Epithelial cell of prostate (primary cell): ENCODE results near the gene TDRD7.

ENCODE experiments used
- DNase-seq: peaks from one replicate; pipeline ENCODE4 v3.0.0-alpha.2; 2011; ENCODE audit warnings: low read depth, low spot score
- H3K27ac ChIP-seq: fragments of 450-650 bp; 2 replicates; pipeline ENCODE4 v1.5.1; 2017; ENCODE audit warnings: mild to moderate bottlenecking

The TDRD7 gene

DNA sequence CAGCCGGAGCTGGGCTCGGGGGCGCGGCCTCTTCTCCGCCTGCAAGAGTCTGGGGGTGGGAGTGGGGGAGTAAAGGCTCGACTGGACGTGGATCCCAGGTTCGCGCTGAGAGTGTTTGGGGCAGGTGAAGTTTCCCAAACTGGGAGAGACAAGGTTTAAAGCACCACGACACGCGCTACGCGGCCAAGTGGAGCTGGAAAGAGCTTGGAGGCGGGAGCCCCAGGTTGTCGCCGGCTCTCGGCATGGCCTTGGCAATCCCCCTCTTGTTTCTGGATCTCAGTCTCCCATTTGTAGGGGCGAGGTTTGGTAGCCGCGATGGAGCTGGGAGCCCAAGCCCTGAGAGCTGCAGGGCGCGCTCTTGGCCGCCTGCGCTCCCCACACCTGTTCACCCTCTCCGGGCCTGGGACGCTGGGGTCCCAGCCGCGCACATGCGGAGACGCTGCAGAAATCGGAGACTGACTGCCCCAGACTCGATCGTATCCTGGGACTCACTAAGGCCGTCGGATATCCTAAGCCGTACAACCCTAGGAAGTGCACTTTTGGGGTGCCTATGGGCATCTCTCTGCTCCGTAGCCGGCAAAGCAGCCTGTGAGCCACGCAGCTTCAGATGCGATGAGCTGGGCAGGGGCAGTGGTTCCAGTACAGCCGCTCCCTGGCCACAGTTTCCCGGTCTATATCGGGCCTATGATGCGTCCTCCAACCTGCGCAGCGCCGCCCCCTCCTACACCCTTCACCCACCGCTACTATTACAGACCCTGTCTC, 90.5 kb downstream of the TDRD7 start:
- no peak overlapping the region for H3K27ac ChIP-seq
- DNase-seq = no peak

DNA sequence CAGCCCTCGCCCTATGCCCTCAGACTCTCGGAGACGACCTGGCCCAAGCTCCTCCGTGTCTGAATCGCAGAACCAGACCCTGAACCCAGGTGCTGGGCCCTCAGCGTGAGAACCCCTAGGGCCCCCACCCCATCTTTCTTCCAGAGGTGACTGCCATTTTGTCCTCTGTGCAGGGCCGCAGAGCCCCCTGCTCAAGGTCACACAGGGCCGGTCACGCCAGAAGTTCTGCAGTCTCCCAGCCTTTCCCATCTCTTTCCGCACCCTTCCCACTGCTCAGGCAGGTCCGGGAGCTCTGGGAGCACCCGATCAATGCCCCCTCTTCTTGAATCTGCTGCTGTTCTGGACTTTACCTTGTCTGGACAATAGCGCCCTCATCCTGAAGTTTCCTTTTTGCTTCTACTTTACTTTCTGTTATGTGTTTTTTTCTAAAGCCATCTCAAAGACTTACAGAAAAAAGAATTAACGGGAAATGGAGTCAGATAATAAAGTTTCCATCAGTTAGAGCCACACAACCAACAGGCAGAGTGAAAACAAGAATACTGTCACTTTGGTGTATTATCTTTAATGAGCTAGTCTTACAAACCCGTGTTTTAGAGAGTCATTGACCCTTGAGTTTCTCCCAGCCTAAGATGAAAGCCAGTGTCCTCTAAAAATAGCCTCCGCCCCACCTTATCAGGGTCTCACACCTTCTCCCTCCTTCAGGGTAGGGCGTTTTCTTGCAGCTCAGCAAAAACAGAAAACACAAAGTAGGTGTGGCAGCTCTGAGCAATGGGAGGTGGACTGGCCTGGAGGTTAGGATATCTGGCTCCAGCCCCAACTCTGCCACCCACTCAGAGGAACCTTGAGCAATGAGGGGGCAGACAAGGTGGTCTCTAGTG, 91.3 kb downstream of the TDRD7 start:
- DNase-seq = no peak
- no peak overlapping the region for H3K27ac ChIP-seq

DNA sequence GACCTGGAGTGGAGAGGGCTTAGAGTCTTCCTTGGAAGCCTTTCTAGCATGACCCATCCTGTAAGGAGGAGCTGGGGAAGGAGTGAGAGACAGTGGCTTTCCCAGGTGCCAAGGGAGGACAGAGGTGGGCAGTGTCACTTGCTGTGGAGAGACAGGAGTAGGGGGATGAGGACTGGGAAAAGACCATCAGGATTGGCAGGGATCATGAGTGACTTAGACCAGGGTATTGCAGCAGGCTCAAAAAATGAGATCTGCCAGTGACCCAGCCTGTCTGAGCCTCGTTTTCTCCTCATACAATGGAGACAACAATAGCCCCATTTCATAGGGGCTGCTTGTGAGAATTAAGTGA, 91.9 kb downstream of the TDRD7 start:
- H3K27ac ChIP-seq = no peak overlapping the region
- no peak for DNase-seq

DNA sequence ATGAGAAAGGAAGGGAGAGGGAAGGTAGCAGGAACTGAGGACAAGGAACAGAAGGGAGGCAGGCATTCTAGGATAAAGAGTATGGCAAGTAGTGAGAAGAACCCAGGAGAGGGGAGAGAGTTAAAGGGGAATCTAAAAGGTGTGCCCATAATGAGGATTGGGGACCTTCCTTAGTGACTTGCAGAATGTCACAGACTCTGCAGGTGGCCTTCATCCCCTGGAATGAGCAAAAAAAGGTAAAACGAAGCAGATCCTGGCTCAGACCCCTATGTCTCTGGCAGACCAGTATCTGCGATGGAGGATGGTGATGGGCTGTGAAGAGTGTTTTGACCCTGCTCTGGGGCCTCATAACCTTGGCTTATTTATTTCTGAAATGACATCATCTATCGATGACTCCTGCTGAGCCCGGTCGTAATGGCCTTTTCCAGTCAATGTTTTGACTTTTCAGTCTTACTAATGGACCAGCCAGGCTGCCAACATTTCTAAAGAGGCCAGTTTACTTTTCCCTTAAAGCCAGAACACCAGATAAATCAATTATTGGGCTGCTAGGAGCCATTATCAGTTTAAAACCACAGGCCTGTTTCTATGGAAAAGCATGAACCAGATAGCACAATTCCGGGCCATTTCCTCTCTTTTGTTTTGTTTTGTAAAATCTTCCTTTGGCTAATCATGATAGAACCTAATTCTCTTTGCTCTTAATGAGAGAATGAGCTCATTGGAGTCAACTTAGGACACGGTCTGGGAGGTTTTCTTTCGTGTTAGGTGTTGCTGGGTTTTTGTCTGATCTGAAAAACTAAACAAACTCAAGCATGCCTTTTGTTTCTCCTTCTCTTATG, 92.7 kb downstream of the TDRD7 start:
- no peak for DNase-seq
- H3K27ac ChIP-seq = no peak overlapping the region

DNA sequence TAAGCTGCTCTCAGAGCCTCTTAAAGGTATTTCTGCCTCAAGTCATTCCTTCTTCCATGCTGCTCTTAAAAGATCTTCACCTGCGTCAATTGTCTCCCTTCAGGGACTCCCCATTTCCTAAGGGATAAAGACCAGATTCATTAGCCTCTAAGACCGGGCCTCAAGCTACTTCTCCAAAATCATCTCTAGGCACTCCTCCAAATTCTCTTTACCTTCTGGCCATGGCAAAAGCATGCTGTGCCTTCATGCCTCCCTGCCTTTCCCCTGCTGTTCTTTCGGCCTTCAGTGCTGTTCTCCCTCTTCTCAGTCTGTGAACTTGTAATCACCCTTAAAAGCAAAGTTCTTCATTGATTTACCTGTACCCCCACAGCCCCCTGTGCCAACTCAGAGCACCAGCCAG, 93.9 kb downstream of the TDRD7 start:
- no peak for DNase-seq
- H3K27ac ChIP-seq = no peak overlapping the region

DNA sequence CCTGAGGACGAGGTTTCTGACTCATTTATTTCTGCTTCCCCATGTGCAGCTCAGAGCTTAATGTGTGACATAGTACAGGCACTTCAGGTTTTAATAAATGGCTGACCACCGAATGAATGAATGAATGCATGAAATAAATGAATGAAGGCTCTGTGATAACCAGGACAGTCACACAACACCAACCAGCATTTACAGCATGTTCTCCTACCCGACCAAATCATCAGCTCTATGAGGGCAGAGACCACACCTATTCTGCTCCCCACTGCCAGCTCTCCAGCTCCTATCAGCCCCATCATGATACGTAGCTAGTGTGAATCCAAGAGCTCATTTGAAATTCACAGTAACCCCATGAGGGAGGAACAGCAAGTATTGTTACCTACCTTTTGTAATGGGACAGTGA, 94.4 kb downstream of the TDRD7 start:
- no peak overlapping the region for H3K27ac ChIP-seq
- DNase-seq = no peak

DNA sequence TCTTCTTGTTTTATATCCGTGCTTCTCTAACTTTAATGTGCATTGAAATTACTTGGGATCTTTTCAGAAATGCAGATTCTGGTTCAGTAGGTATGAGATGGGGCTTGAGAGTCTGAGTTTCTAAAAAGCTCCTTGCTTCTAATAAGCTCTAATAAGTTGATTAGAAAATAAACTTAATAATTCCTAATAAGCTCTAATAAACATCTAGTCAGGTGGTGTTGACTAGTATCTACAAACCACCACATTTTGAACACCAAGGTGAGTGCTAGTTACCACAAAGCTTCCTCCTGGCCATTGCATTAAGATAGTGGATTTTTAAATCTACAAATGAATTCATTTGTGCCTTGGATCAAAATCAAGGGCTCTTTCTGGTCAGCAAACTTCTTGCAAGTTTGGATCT, 94.9 kb downstream of the TDRD7 start:
- DNase-seq = no peak
- H3K27ac ChIP-seq = no peak overlapping the region

DNA sequence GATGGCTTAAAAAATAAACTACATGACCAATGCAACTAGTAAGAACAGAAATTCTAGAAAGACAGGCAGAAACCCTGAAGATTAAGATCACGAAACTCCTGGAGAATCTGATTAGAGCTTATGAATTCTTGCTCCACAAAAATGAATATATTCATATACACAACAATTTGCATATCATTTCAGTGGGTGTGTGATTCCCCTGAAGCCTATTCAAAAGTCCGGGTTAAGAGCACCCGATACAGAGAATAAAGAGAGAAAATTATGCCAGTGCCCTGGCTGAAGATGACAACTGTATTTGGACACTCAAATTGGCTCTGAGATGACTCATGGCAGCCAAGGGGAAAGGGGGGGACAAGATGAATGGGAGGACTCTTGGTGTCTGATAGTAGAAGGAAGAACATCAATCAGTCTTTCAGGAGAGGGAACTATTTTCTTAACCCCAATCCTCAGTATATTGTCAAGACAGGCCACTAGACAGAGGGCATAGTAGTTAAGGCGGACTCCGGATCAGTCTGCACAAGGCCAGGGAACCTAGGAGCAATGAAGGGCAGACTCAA, 95.6 kb downstream of the TDRD7 start:
- no peak for DNase-seq
- no peak overlapping the region for H3K27ac ChIP-seq

DNA sequence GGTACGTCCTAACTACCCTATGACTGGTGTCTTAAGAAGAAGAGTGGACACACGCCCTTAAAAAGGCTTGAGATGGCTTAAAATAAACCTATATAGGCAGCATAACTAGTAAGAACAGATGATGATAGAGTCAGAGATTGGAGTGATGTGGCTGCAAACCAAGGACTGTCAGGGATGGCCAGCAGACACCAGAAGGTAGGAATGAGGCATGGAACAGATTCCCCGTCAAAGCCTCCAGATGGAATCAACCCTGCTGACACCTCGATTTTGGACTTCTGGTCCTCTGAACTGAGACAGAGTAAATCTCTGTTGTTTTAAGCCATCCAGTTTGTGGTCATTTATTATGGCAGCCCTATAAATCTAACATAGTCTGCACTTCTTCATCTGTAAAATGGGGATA, 97.0 kb downstream of the TDRD7 start:
- DNase-seq = no peak
- H3K27ac ChIP-seq = no peak overlapping the region

DNA sequence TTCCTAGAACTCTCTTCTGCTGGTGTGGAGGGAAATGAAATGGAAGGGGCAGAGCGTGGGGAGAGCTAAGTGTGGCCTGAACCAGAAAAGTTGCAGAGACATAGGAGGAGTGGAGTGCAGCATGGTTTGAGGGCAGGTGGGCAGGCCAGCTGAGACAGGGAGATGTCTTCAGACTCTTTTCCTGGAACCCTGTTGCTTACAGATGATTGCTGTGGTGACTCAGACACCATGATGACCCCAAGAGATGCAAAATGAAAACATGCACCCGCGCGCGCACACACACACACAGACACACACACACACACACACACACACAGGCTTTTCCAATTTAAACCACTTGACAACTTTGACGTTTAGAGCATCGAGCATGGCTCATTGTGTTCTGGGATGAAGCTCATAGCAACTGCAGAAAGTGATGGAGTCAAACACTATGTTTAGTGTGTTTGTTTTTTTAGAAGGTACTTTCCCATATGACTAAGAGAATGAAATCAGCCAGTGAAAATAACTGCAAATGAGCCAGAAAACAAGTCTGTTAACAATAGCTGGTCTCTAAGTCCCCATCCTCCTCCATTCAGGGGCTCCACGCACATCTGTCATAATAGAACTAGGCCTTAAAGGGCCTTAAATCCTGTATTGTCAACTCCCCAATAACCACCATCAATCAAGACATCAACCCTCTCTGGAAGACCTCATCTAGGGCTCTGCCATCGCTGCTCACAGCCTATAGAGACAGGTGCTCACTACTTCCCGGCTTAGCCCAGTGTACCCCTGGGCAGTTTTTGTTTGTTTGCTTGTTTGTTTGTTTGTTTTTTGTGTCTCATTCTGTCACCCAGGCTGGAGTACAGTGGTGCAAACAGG, 99.1 kb downstream of the TDRD7 start:
- H3K27ac ChIP-seq = no peak overlapping the region
- DNase-seq = no peak

DNA sequence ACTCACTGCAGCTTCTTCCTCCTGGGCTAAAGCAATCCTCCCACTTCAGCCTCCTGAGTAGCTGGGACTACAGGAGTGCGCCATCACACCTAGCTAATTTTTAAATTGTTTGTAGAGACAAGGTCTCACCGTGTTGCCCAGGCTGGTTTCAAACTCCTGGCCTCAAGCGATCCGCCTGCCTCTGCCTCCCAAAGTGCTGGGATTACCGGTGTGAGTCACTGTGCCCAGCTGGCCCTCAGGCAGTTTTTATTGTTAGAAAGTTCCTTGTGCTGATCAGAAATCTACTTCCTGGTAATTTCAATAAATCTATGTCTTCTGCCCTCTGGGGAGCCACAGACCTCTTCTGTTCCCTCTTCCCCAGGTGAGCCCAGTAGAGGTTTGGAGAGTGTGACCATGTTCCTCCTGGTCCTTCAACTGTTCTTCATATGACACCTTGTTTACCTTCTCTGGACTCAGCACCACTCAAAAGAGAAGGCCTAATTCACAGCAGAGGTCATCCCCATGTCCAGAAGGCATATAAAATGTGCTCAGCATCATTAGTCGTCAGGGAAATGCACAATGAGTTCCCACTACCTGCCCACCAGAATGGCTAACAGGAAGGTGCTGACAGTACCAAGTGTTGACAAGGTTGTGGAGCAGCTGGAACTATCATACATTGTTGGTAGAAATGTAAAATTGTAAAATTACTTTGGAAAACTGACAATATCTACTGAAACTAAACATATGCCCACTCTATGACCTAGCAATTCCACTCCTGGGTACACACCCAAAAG, 99.9 kb downstream of the TDRD7 start:
- no peak for DNase-seq
- no peak overlapping the region for H3K27ac ChIP-seq

DNA sequence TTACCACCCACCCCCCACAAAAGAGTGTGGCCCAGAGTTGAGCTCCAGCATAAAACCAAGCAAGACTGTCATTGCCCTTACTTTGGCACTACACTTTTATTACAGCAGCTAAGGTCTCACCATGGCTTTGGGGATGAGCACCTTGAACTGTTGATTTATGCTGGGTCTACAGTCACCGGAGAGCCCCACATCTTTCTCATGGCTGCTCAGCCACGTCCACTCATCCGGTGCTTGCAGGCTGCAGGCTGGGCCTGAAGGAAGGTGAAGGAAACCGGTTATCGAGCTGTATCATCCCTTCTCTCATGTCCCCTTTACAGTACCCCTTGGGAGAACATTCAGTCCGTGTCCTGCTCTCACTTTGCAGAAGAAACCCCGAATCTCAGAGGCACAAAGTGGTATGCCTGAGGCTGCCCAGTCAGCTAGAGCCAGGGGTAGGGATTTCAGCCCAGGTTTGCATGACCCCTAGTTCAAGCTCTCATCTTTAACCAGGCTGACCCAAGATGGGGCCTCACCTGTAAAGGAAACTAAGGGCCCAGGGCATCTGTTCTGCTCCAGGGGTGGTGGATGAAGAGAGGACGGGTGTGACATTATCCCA, 101.2 kb downstream of the TDRD7 start:
- H3K27ac ChIP-seq = no peak overlapping the region
- DNase-seq = no peak

DNA sequence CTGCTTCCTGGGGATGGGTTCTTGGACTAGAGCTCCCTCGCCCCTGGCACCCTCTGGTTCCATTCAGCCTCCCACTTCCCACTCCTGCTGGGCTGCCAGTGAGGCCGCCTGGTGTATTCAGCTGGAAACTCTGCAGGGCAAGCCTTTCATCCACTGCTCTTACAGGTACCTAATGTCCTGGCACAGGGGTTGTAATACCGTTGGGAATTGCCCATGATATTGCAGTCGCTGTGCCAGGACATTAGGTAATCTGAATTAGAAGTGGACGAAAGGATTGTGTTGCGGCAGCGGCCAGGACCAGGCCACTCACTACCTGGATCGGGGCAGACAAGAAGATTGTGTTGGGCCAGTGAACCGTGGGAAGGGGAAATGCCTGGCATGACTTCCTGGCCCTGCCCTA, 102.6 kb downstream of the TDRD7 start:
- no peak overlapping the region for H3K27ac ChIP-seq
- no peak for DNase-seq

DNA sequence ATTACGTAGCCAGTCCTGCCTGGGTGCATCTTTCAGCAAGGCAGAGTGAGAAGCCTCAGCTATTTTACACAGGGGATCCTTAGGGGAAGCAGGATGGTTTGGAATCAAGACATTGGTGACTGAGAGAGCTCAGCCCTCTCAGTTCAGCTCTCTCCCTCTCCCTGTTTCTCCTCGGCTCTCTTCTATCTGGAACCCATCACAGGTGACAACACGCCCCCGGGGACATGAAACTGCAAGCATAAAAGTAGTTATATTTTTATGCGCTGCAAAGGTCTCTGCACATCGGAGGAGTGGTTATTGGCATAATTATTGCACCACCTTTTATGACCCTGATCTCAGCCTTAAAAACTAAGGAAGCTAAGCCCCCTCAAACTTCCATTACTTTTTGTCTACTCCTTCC, 103.8 kb downstream of the TDRD7 start:
- no peak overlapping the region for H3K27ac ChIP-seq
- no peak for DNase-seq

DNA sequence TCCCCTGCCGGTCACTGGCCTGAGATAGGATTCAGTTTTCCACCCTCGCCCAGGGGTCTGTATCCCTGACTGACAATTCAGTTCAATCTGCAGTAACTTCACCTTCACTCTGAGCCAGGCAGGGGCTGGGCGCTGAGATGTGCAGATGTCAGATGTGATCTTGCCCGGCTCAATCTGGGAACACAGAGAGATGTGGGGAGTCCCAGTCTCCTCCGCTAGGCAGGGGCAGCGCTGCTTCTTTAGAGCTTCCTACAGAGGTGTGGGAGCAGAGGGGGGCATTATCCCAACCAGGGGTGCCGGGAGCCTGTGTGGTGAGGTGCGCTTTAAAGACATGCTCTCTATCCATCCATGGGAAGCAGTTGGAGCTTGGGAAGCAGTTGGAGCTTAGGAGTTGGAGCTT, 104.2 kb downstream of the TDRD7 start:
- DNase-seq = no peak
- no peak overlapping the region for H3K27ac ChIP-seq

DNA sequence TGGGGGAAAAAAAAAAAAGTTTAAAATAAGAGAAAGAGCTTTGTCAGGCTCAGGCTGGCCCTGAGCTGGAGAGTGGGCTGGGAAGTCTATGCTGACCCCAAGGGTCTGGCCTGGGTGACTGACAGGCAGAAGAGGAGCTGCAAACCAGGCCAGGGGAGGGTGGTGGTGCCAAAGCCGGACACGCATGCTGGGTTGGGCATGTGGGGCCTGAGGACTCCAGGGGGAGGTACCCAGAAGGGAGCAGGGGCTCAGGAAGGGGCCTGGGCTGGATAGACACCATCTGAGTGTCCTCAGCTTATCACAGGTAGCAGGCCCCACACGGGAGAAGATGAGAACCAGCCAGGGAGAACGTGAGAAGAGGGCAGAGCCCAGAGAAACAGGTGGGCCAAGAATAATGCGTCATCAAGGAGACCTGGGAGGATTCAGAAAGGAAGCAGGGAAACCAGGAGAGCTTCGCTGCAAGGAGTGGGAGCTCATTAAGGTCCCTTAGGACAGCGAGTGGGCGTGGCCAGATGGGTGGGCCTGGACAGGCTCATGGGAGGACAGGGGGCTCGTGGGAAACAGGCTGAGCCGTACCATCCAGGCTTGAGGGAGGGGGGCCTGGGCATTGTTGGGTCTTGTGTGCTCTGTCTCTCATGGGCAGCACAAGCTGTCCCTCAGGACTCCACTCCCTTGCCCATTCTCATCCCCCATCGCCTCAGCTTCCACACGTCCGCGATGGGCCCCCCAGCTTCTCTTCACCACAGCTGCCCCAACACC, 105.6 kb downstream of the TDRD7 start:
- DNase-seq = no peak
- H3K27ac ChIP-seq = no peak overlapping the region

DNA sequence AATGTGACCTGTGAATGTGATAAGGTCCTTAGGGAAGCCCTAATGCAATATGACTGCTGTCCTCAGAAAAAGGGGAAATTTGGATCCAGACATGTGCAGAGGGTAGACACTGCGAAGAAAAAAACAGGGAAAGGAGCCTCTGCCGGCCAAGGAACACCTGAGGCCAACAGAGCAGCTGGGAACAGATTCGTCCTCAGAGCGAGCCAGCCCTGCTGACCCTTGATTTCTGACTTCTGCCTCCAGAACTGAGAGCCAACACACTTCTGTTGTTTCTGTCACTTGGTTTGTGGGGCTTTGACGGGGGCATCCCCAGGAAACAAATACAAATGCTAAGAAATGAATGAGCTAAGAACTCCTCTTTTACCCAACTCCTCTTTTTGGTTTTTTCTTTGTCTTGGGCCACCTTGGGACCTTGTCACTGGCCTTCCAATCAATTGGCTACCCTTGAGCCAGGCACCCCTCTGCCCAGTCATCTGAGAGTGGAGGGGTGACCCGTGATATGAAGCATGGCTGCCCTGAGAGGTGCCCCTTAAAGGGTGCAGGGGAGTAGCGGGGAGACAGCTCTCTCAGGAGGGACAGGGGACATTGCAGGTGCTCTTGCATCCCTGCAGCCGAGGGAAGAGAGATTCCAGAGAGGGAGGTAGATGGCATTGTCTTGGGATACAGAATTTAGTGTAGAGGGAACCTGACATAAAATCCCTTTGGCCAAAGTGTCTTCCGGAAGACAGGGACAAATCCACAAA, 106.4 kb downstream of the TDRD7 start:
- no peak for DNase-seq
- H3K27ac ChIP-seq = no peak overlapping the region
